ENCODE results near the gene ZRANB3. TPM values are rescaled to one million over a fixed set of nuclear protein-coding genes. Genes with fewer than 3 reads are reported as not detected.

Gene ZRANB3
- total RNA-seq, 1 experiment from 2014 or later, result 11.3 TPM

- Histone ChIP-seq H3K4me3 (no peak overlapping the region), H2AFZ (no peak overlapping the region), H3K9me3 (ENCODE audit: insufficient read depth, low read depth) (no peaks in the 10 kb centered on the region), H3K4me2 (no peak overlapping the region), H3F3A (ENCODE audit: insufficient read depth, low read depth) (peaks cover 24% of the 10 kb centered on the region; the same call in 1 of the 2 replicates), H4K20me1 (ENCODE audit: insufficient read depth) (peaks cover 3% of the 10 kb centered on the region; the same call in 1 of the 2 replicates), H3K4me1 (replicated peaks; ENCODE audit: insufficient read depth) (peaks cover 10% of the 10 kb centered on the region), H3K36me3 (ENCODE audit: low read depth) (peaks cover 17% of the 10 kb centered on the region), H3K27me3 (ENCODE audit: insufficient read depth, low read depth) (no peaks in the 10 kb centered on the region), H3K9me2 (ENCODE audit: insufficient read depth) (no peaks in the 10 kb centered on the region), H3K27ac (no peak overlapping the region), H3K79me2 (ENCODE audit: low read depth) (no peaks in the 10 kb centered on the region)
- intact Hi-C loops (cut with micrococcal nuclease; ENCODE audit: unreplicated experiment), result no loop called here
- TF ChIP-seq EZH2 (IDR thresholded peaks at IDR 0.05; ENCODE audit: low read depth) (no peak), CTCF (conservative IDR thresholded peaks at IDR 0.05) (no peak)
- CTCF ChIA-PET, result no interaction called here
- DNase-seq, result no peak
- POLR2A ChIA-PET (ENCODE audit: unreplicated experiment), result no interaction called here
- no TSS peak for BruUV-seq (replicated peaks)
Observed at GRCh38 chr2:135163306-135163705, 367.7 kb downstream of the ZRANB3 start.

GRCh38 chr2:135162786-135163185 lies 368.2 kb downstream of the ZRANB3 start:
- TF ChIP-seq EZH2 (IDR thresholded peaks at IDR 0.05; ENCODE audit: low read depth) (no peak), CTCF (conservative IDR thresholded peaks at IDR 0.05) (no peak)
- Histone ChIP-seq H3K9me3 (ENCODE audit: insufficient read depth, low read depth) (no peaks in the 10 kb centered on the region), H3K36me3 (ENCODE audit: low read depth) (peaks cover 17% of the 10 kb centered on the region), H3F3A (ENCODE audit: insufficient read depth, low read depth) (peaks cover 30% of the 10 kb centered on the region; the same call in 1 of the 2 replicates), H3K9me2 (ENCODE audit: insufficient read depth) (no peaks in the 10 kb centered on the region), H3K27ac (no peak overlapping the region), H3K27me3 (ENCODE audit: insufficient read depth, low read depth) (no peaks in the 10 kb centered on the region), H4K20me1 (ENCODE audit: insufficient read depth) (peaks cover 3% of the 10 kb centered on the region; the same call in 1 of the 2 replicates), H2AFZ (no peak overlapping the region), H3K79me2 (ENCODE audit: low read depth) (no peaks in the 10 kb centered on the region), H3K4me1 (replicated peaks; ENCODE audit: insufficient read depth) (peaks cover 10% of the 10 kb centered on the region), H3K4me3 (no peak overlapping the region), H3K4me2 (no peak overlapping the region)
- no peak for DNase-seq
- ChIA-PET CTCF (no interaction called here), POLR2A (ENCODE audit: unreplicated experiment) (no interaction called here)
- intact Hi-C loops (cut with micrococcal nuclease; ENCODE audit: unreplicated experiment), result no loop called here
- no TSS peak for BruUV-seq (replicated peaks)

GRCh38 chr2:135162377-135162776 lies 368.6 kb downstream of the ZRANB3 start:
- H3K4me1 ChIP-seq (replicated peaks; ENCODE audit: insufficient read depth), result peaks cover 10% of the 10 kb centered on the region
- H3K27ac ChIP-seq, result no peak overlapping the region
- H3K4me3 ChIP-seq, result no peak overlapping the region
- H3K9me3 ChIP-seq (ENCODE audit: insufficient read depth, low read depth), result no peaks in the 10 kb centered on the region
- peaks cover 18% of the 10 kb centered on the region for H3K36me3 ChIP-seq (ENCODE audit: low read depth)
- no TSS peak for BruUV-seq (replicated peaks)
- ChIA-PET CTCF (no interaction called here), POLR2A (ENCODE audit: unreplicated experiment) (no interaction called here)
- intact Hi-C loops (cut with micrococcal nuclease; ENCODE audit: unreplicated experiment), result no loop called here
- no peak overlapping the region for H2AFZ ChIP-seq
- no peaks in the 10 kb centered on the region for H3K27me3 ChIP-seq (ENCODE audit: insufficient read depth, low read depth)
- TF ChIP-seq CTCF (conservative IDR thresholded peaks at IDR 0.05) (no peak), EZH2 (IDR thresholded peaks at IDR 0.05; ENCODE audit: low read depth) (no peak)
- DNase-seq, result no peak
- H3K4me2 ChIP-seq, result no peak overlapping the region
- H3K9me2 ChIP-seq (ENCODE audit: insufficient read depth), result no peaks in the 10 kb centered on the region
- H3K79me2 ChIP-seq (ENCODE audit: low read depth), result no peaks in the 10 kb centered on the region
- H4K20me1 ChIP-seq (ENCODE audit: insufficient read depth), result peaks cover 2% of the 10 kb centered on the region; the same call in 1 of the 2 replicates
- H3F3A ChIP-seq (ENCODE audit: insufficient read depth, low read depth), result peaks cover 31% of the 10 kb centered on the region; the same call in 1 of the 2 replicates
